K562 (cell line): ENCODE results near the gene LIPE. TPM values are rescaled to one million over a fixed set of nuclear protein-coding genes. Genes with fewer than 3 reads are reported as not detected.

Experiments used
- ATAC-seq: fragments of 200-7000 bp; cut with Tn5 transposase; 3 replicates; pipeline ENCODE4 v1.9.1; 2020; ENCODE audit warnings: moderate library complexity
- BruUV-seq: library from RNA; stranded (reverse); fragments of 400-500 nt; replicated peaks from 2 replicates; lab custom pipeline; 2021; lab: Mats Ljungman, UMichigan
- CTCF ChIA-PET: fragments of 300-600 bp; formaldehyde crosslinking; extraction: SDS; loops from one replicate; lab custom pipeline; 2021; ENCODE audit warnings: low intra/inter-chr PET ratio; lab: Yijun Ruan, JAX
- POLR2A ChIA-PET: fragments of 300-600, 350-650 bp; sonication (Branson Sonifier 250); formaldehyde crosslinking; extraction: SDS; loops from one replicate; lab custom pipeline; 2021; ENCODE audit warnings: antibody characterized with exemption, inconsistent platforms; lab: Yijun Ruan, JAX
- DNase-seq, 4 experiments: peaks; one replicate each; pipeline versions ENCODE4 v3.0.0 to v3.0.0-alpha.2; 2011 to 2018; ENCODE audit warnings: low spot score in 3 of 4, mixed read lengths in 3 of 4; ENCODE audit errors: extremely low read depth in 1 of 4
- FAIRE-seq: peaks from 2 replicates; lab custom pipeline; 2011; peaks lifted over from hg19 to GRCh38; lab: Jason Lieb, UNC
- H2AFZ ChIP-seq: 2 replicates; pipeline ENCODE4 v1.6.0; 2011; ENCODE audit warnings: low read depth, low read length, control low read depth, inconsistent platforms
- H3K27ac ChIP-seq: fragments of 200-600 bp; 3 replicates; pipeline ENCODE4 v1.8.0; 2011; ENCODE audit warnings: low read depth, mild to moderate bottlenecking, control low read depth, inconsistent platforms, low read length, moderate library complexity, mixed read lengths; ENCODE audit errors: extremely low read depth
- H3K27me3 ChIP-seq, 2 experiments: fragments of 300-600 bp in 1 of 2; 2 replicates in 1 of 2; 3 replicates in 1 of 2; pipeline versions ENCODE4 v1.6.0 to v1.8.0; 2011; ENCODE audit warnings: inconsistent platforms in 2 of 2, low read length in 2 of 2, mild to moderate bottlenecking in 1 of 2, mixed read lengths in 1 of 2, moderate library complexity in 1 of 2; ENCODE audit not compliant: control insufficient read depth in 2 of 2, insufficient read depth in 2 of 2
- H3K36me3 ChIP-seq: fragments of 300-600 bp; 3 replicates; pipeline ENCODE4 v1.8.0; 2011; ENCODE audit warnings: mild to moderate bottlenecking, low read length, inconsistent platforms; ENCODE audit not compliant: control insufficient read depth, insufficient read depth
- H3K4me1 ChIP-seq, 2 experiments: fragments of 200-600 bp in 1 of 2; replicated peaks in 1 of 2; 2 replicates in 1 of 2; 3 replicates in 1 of 2; pipeline versions ENCODE4 v1.5.1 to v1.8.0; 2011; ENCODE audit warnings: inconsistent platforms in 2 of 2, low read length in 2 of 2, mild to moderate bottlenecking in 1 of 2, mixed read lengths in 1 of 2, moderate library complexity in 1 of 2; ENCODE audit not compliant: control insufficient read depth in 2 of 2, insufficient read depth in 2 of 2
- H3K4me2 ChIP-seq: 2 replicates; pipeline ENCODE4 v1.6.1; 2011; ENCODE audit warnings: low read length, control low read depth, inconsistent platforms, mixed read lengths; ENCODE audit not compliant: insufficient read depth
- H3K4me3 ChIP-seq: fragments of 200-600 bp; sonication (generic), shearing (Covaris generic); 2 replicates; pipeline ENCODE4 v1.5.1; 2016; ENCODE audit warnings: control low read depth, inconsistent platforms
- H3K79me2 ChIP-seq: fragments of 200-600 bp; 3 replicates; pipeline ENCODE4 v1.8.0; 2011; ENCODE audit warnings: low read length, inconsistent platforms; ENCODE audit not compliant: control insufficient read depth, insufficient read depth
- H3K9ac ChIP-seq, 2 experiments: 2 replicates each; pipeline versions ENCODE4 v1.6.0 to v1.6.1; 2011; ENCODE audit warnings: low read depth in 2 of 2, low read length in 2 of 2, control low read depth in 1 of 2, inconsistent platforms in 1 of 2, mild to moderate bottlenecking in 1 of 2, mixed read lengths in 1 of 2; ENCODE audit not compliant: insufficient read depth in 1 of 2
- H3K9me1 ChIP-seq: one replicate; pipeline ENCODE4 v1.6.0; 2011; ENCODE audit warnings: inconsistent platforms, mild to moderate bottlenecking, low read length, moderate library complexity; ENCODE audit not compliant: control insufficient read depth, insufficient read depth
- H3K9me3 ChIP-seq: replicated peaks from 2 replicates; pipeline ENCODE4 v1.5.1; 2011; ENCODE audit warnings: low read depth, low read length, inconsistent platforms; ENCODE audit not compliant: control insufficient read depth, insufficient read depth
- H4K20me1 ChIP-seq: replicated peaks from 2 replicates; pipeline ENCODE4 v1.6.1; 2011; ENCODE audit warnings: low read length, inconsistent platforms, mixed read lengths; ENCODE audit not compliant: control insufficient read depth, insufficient read depth
- ELK1 ChIP-seq: sonication (generic); formaldehyde crosslinking; IDR thresholded peaks from 2 replicates; pipeline ENCODE4 v1.8.1; 2022; ENCODE audit warnings: missing genetic modification reagents
- ESRRA ChIP-seq: fragments of 450-650 bp; IDR thresholded peaks from 2 replicates; pipeline ENCODE4 v1.6.1; 2014; ENCODE audit warnings: low read depth, mild to moderate bottlenecking, moderate library complexity, borderline replicate concordance
- ESRRB ChIP-seq: fragments of 250-450 bp; sonication (Bioruptor Pico); IDR thresholded peaks from 2 replicates; pipeline ENCODE4 v1.5.0; 2020; ENCODE audit warnings: mild to moderate bottlenecking, moderate library complexity, borderline replicate concordance
- GATAD2A ChIP-seq: fragments of 450-650 bp; IDR thresholded peaks from 2 replicates; pipeline ENCODE4 v1.6.1; 2017
- RFX7 ChIP-seq: fragments of 250-450 bp; sonication (Bioruptor Pico); IDR thresholded peaks from 2 replicates; pipeline ENCODE4 v1.5.1; 2021; ENCODE audit warnings: mild to moderate bottlenecking
- SMAD4 ChIP-seq: fragments of 250-450 bp; sonication (Bioruptor Pico); conservative IDR thresholded peaks from 2 replicates; pipeline ENCODE4 v1.8.0; 2021; ENCODE audit warnings: inconsistent platforms, mild to moderate bottlenecking, moderate library complexity
- THRB ChIP-seq: fragments of 450-650 bp; formaldehyde crosslinking; conservative IDR thresholded peaks from 2 replicates; pipeline ENCODE4 v1.4.0; 2022; ENCODE audit warnings: mild to moderate bottlenecking, missing genetic modification characterization
- ZBED1 ChIP-seq: IDR thresholded peaks from 2 replicates; pipeline ENCODE4 v1.6.1; 2014
- ZNF197 ChIP-seq: fragments of 200-800 bp; sonication (Bioruptor generic); IDR thresholded peaks from 2 replicates; pipeline ENCODE4 v1.6.1; 2016; ENCODE audit warnings: low read depth, missing genetic modification characterization, missing compliant biosample characterization
- ZNF318 ChIP-seq, 2 experiments: fragments of 450-650 bp; IDR thresholded peaks; 2 replicates each; pipeline ENCODE4 v1.6.1; 2016; ENCODE audit warnings: mild to moderate bottlenecking in 2 of 2, borderline replicate concordance in 1 of 2, low read depth in 1 of 2, moderate library complexity in 1 of 2
- ZNF354B ChIP-seq: fragments of 250-450 bp; sonication (Bioruptor Pico); IDR thresholded peaks from 2 replicates; pipeline ENCODE4 v1.4.0; 2020
- WGBS: fragments of 100-300 bp; shearing (Covaris generic); methylation state at CpG from one replicate; pipeline ENCODE4 v1.1.6; 2016; ENCODE audit warnings: low coverage, mixed read lengths; ENCODE audit not compliant: insufficient coverage; ENCODE audit errors: missing lambda C conversion rate; 5-methylcytosine and 5-hydroxymethylcytosine counted together
- in situ Hi-C: fragments of 300-500 bp; cut with MboI; formaldehyde crosslinking; loops from 4 replicates; pipeline ENCODE4 v1.15.0; 2018; ENCODE audit warnings: inconsistent platforms, mixed read lengths
- intact Hi-C: fragments of 100-400 bp; cut with micrococcal nuclease; formaldehyde crosslinking; loops from 2 replicates; pipeline ENCODE4 v1.14.2; 2022
- polyA plus RNA-seq, 8 experiments: library from polyadenylated mRNA; depleted of rRNA in 4 of 8; stranded (reverse) in 5 of 8; unstranded in 3 of 8; fragments of >200 nt; fragmentation: Nextera tagmentation in 2 of 8; fragmentation: Illumina TruSeq in 1 of 8; extraction: Ambion mirVana in 2 of 8; extraction: Trizol in 1 of 8; gene quantifications; 2 replicates each; pipeline versions ENCODE4 v1.2.1 to v1.2.3, GENCODE V29; 2011 to 2014; ENCODE audit warnings: inconsistent platforms in 1 of 8, missing spikeins in 1 of 8
- total RNA-seq, 7 experiments: library from RNA; depleted of rRNA in 6 of 7; stranded (reverse); fragments of >200 nt in 6 of 7; fragmentation: Illumina TruSeq in 2 of 7; extraction: Trizol in 2 of 7; gene quantifications; 2 replicates each; pipeline versions ENCODE4 v1.2.1 to v1.2.3, GENCODE V29; 2011 to 2021; ENCODE audit warnings: low replicate concordance in 1 of 7

LIPE gene
- total and polyA plus RNA-seq, 9 of the 15 experiments (the other 6 are each of a cell fraction or from before 2014, with no cell fraction given), result 0.22 TPM; not detected in 8

GRCh38 chr19:42403586-42403985 lies 23.6 kb downstream of the LIPE start:
- POLR2A ChIA-PET, result no interaction called here
- in situ Hi-C loops, result no loop called here
- TF ChIP-seq GATAD2A (no peak), SMAD4 (no peak), ESRRA (no peak), ESRRB (CRISPR knock-in tag) (no peak), THRB (no peak), ELK1 (CRISPR knock-in tag) (no peak), ZNF197 (no peak), ZBED1 (no peak), ZNF318 (IDR thresholded peaks at IDR 0.05; ENCODE audit: borderline replicate concordance in 1 of 2, low read depth in 1 of 2) (no peak), ZNF354B (CRISPR knock-in tag) (no peak), RFX7 (CRISPR knock-in tag) (no peak)

More at GRCh38 chr19:42403586-42403985, 23.6 kb downstream of the LIPE start:
- H2AFZ ChIP-seq, result no peak overlapping the region
- CTCF ChIA-PET, result no interaction called here
- H3K9me3 ChIP-seq, result no peaks in the 10 kb centered on the region
- no peak overlapping the region for H3K4me3 ChIP-seq
- ATAC-seq (no peak), DNase-seq (no peak), FAIRE-seq (no peak)
- H4K20me1 ChIP-seq, result peaks cover 18% of the 10 kb centered on the region
- no peak overlapping the region for H3K9ac ChIP-seq
- peaks cover 3% of the 10 kb centered on the region for H3K9me1 ChIP-seq
- peaks cover 0 to 38% of the 10 kb centered on the region in 2 experiments; a peak in 3 of 5 replicates for H3K4me1 ChIP-seq
- intact Hi-C loops, result no loop called here
- no peak overlapping the region for H3K4me2 ChIP-seq
- BruUV-seq, result no TSS peak
- no peaks in the 10 kb centered on the region for H3K79me2 ChIP-seq
- no peak overlapping the region for H3K27ac ChIP-seq
- H3K27me3 ChIP-seq, result peaks cover 0 to 9% of the 10 kb centered on the region in 2 experiments; a peak in 3 of 5 replicates
- H3K36me3 ChIP-seq, result no peaks in the 10 kb centered on the region
- WGBS, result 59% methylated on average over 10 of the region's 10 CpGs
